Right lobe of liver (tissue), 6 donors: Measurements from ENCODE around the gene GCAT. TPM values are rescaled to one million over a fixed set of nuclear protein-coding genes. Genes with fewer than 3 reads are reported as not detected.

Experiments
- ATAC-seq, 4 donors: fragments of 200-7000 bp; cut with Tn5 transposase; one replicate each; pipeline ENCODE4 v1.9.1; 2020; ENCODE audit warnings: mild to moderate bottlenecking in 4 of 4, moderate library complexity in 4 of 4
- DNase-seq, 3 donors: peaks; one replicate each; pipeline ENCODE4 v3.0.0-alpha.2; 2020
- H3K27ac ChIP-seq, 3 donors: fragments of 200-600 bp; one replicate each; pipeline ENCODE4 v1.8.0; 2022
- H3K27me3 ChIP-seq, 2 donors: fragments of 200-600 bp; one replicate each; pipeline ENCODE4 v1.8.0; 2022
- H3K36me3 ChIP-seq, 4 donors: fragments of 200-600 bp; sonication (generic) in 1 of 4; one replicate each; pipeline versions ENCODE4 v1.5.1 to v1.8.0; 2017 to 2022; ENCODE audit warnings: control low read depth in 1 of 4
- H3K4me1 ChIP-seq, 4 donors: fragments of 200-600 bp; sonication (generic) in 1 of 4; one replicate each; pipeline versions ENCODE4 v1.5.1 to v1.8.0; 2017 to 2022; ENCODE audit warnings: control low read depth in 1 of 4
- H3K4me3 ChIP-seq, 3 donors: fragments of 200-600 bp; one replicate each; pipeline ENCODE4 v1.8.0; 2022
- H3K9me3 ChIP-seq, 4 donors: fragments of 200-600 bp; sonication (generic) in 1 of 4; one replicate each; pipeline versions ENCODE4 v1.5.1 to v1.8.0; 2017 to 2022; ENCODE audit warnings: control low read depth in 1 of 4
- CTCF ChIP-seq, 4 donors: fragments of 200-600 bp in 3 of 4; fragments of 450-650 bp in 1 of 4; IDR thresholded peaks; one replicate each; pipeline versions ENCODE4 v1.5.1 to v1.8.0; 2016 to 2022; ENCODE audit warnings: antibody characterized with exemption in 4 of 4, mild to moderate bottlenecking in 2 of 4
- POLR2A ChIP-seq: fragments of 450-650 bp; IDR thresholded peaks from one replicate; pipeline ENCODE4 v1.6.1; 2017; ENCODE audit warnings: antibody characterized with exemption, mild to moderate bottlenecking
- WGBS: methylation state at CpG from one replicate; pipeline ENCODE4 v1.1.6; 2018; ENCODE audit warnings: low coverage, low lambda C conversion rate; ENCODE audit not compliant: insufficient coverage; ENCODE audit errors: missing lambda C conversion rate; 5-methylcytosine and 5-hydroxymethylcytosine counted together
- intact Hi-C, 2 donors: fragments of 100-400 bp; cut with DNase I; formaldehyde crosslinking; loops; one replicate each; pipeline versions ENCODE4 v1.11.2 to v1.14.1; 2022
- total RNA-seq, 6 experiments: library from RNA; depleted of rRNA in 2 of 6; stranded (reverse); fragments of >200 nt in 2 of 6; fragmentation: NEBNext Ultra II Directional in 3 of 6; extraction: Animal tissue kit (Norgen Biotek cat#: 25700) in 3 of 6; gene quantifications; one replicate each; pipeline versions ENCODE4 v1.1.0 to v1.2.4, GENCODE V29; 2016 to 2023
- donor health status: DM: no; HTN: yes; CAD: no.
- donor health status: DM: no; HTN: no; CAD: no.
- donor health status: DM: no; HTN: no; CAD: no.
- donor health status: DM: no; HTN: yes; CAD: no.
- donor health status: DM: no; HTN: yes; CAD: no.

GCAT gene
- total RNA-seq, 6 experiments from 2014 or later = 21.9 to 43.0 (median 29.8) TPM

- Histone ChIP-seq H3K27ac (peak overlapping the region in 1 of 3 donors; percentile 71), H3K36me3 (peaks cover 0 to 11% (median 5%) of the 10 kb centered on the region in 4 donors), H3K27me3 (no peaks in the 10 kb centered on the region), H3K4me1 (peaks cover 0 to 6% (median 3%) of the 10 kb centered on the region in 4 donors), H3K4me3 (no peak overlapping the region), H3K9me3 (no peaks in the 10 kb centered on the region)
- 60% methylated on average over 6 of the region's 10 CpGs for WGBS
- TF ChIP-seq CTCF (IDR thresholded peaks at IDR 0.05) = no peak
- TF ChIP-seq POLR2A = no peak
- ATAC-seq = no peak
- DNase-seq = no peak
- intact Hi-C loops = no loop called here
These were observed 31.1 kb upstream of the GCAT start for GRCh38 chr22:37776639-37777005.

- Histone ChIP-seq H3K36me3 (peaks cover 0 to 8% (median 3%) of the 10 kb centered on the region in 4 donors), H3K27ac (peak overlapping the region in 2 of 3 donors; percentile 32 to 71), H3K4me1 (peaks cover 0 to 6% (median 3%) of the 10 kb centered on the region in 4 donors), H3K9me3 (no peaks in the 10 kb centered on the region), H3K4me3 (no peak overlapping the region), H3K27me3 (no peaks in the 10 kb centered on the region)
- 37% methylated on average over 11 of the region's 11 CpGs for WGBS
- intact Hi-C loops = no loop called here
- TF ChIP-seq CTCF (IDR thresholded peaks at IDR 0.05) = no peak
- no peak for TF ChIP-seq POLR2A
- DNase-seq = peak; percentile 73 to 90 (median 84)
- peak; percentile 84 to 91 (median 86) for ATAC-seq
These were observed 30.5 kb upstream of the GCAT start for GRCh38 chr22:37777122-37777687.

GRCh38 chr22:37778370-37779009 lies 29.2 kb upstream of the GCAT start:
- ATAC-seq (no peak), DNase-seq (no peak)
- no peaks in the 10 kb centered on the region for H3K27me3 ChIP-seq
- H3K4me1 ChIP-seq = peaks cover 0 to 6% (median 3%) of the 10 kb centered on the region in 4 donors
- no peak overlapping the region for H3K4me3 ChIP-seq
- intact Hi-C loops = no loop called here
- 85% methylated on average over 4 of the region's 10 CpGs for WGBS
- H3K36me3 ChIP-seq = peaks cover 0 to under 1% (median 0%) of the 10 kb centered on the region in 4 donors
- H3K9me3 ChIP-seq = no peaks in the 10 kb centered on the region
- no peak for TF ChIP-seq POLR2A
- TF ChIP-seq CTCF (IDR thresholded peaks at IDR 0.05) = no peak
- no peak overlapping the region for H3K27ac ChIP-seq

GRCh38 chr22:37781434-37782059 lies 26.2 kb upstream of the GCAT start:
- ATAC-seq (peak; percentile 40 to 55 (median 45)), DNase-seq (peak in 2 of 3 donors; percentile 67 to 71)
- Histone ChIP-seq H3K27ac (no peak overlapping the region), H3K9me3 (no peaks in the 10 kb centered on the region), H3K4me1 (peaks cover 0 to 6% (median 3%) of the 10 kb centered on the region in 4 donors), H3K36me3 (no peaks in the 10 kb centered on the region), H3K4me3 (no peak overlapping the region), H3K27me3 (no peaks in the 10 kb centered on the region)
- TF ChIP-seq CTCF (IDR thresholded peaks at IDR 0.05) (peak; percentile 20 to 39 (median 30)), POLR2A (no peak)
- intact Hi-C loops = no loop called here
- 62% methylated on average over 6 of the region's 13 CpGs for WGBS
